K562 (cell line): ENCODE results near the gene SMC6. TPM values are rescaled to one million over a fixed set of nuclear protein-coding genes. Genes with fewer than 3 reads are reported as not detected.

Experiments
- ATAC-seq: fragments of 200-7000 bp; cut with Tn5 transposase; 3 replicates; pipeline ENCODE4 v1.9.1; 2020; ENCODE audit warnings: moderate library complexity
- BruUV-seq: library from RNA; stranded (reverse); fragments of 400-500 nt; replicated peaks from 2 replicates; lab custom pipeline; 2021; lab: Mats Ljungman, UMichigan
- CTCF ChIA-PET: fragments of 300-600 bp; formaldehyde crosslinking; extraction: SDS; loops from one replicate; lab custom pipeline; 2021; ENCODE audit warnings: low intra/inter-chr PET ratio; lab: Yijun Ruan, JAX
- POLR2A ChIA-PET: fragments of 300-600, 350-650 bp; sonication (Branson Sonifier 250); formaldehyde crosslinking; extraction: SDS; loops from one replicate; lab custom pipeline; 2021; ENCODE audit warnings: antibody characterized with exemption, inconsistent platforms; lab: Yijun Ruan, JAX
- DNase-seq, 4 experiments: peaks; one replicate each; pipeline versions ENCODE4 v3.0.0 to v3.0.0-alpha.2; 2011 to 2018; ENCODE audit warnings: low spot score in 3 of 4, mixed read lengths in 3 of 4; ENCODE audit errors: extremely low read depth in 1 of 4
- FAIRE-seq: peaks from 2 replicates; lab custom pipeline; 2011; peaks lifted over from hg19 to GRCh38; lab: Jason Lieb, UNC
- H2AFZ ChIP-seq: 2 replicates; pipeline ENCODE4 v1.6.0; 2011; ENCODE audit warnings: low read depth, low read length, control low read depth, inconsistent platforms
- H3K27ac ChIP-seq: fragments of 200-600 bp; 3 replicates; pipeline ENCODE4 v1.8.0; 2011; ENCODE audit warnings: low read depth, mild to moderate bottlenecking, control low read depth, inconsistent platforms, low read length, moderate library complexity, mixed read lengths; ENCODE audit errors: extremely low read depth
- H3K27me3 ChIP-seq, 2 experiments: fragments of 300-600 bp in 1 of 2; 2 replicates in 1 of 2; 3 replicates in 1 of 2; pipeline versions ENCODE4 v1.6.0 to v1.8.0; 2011; ENCODE audit warnings: inconsistent platforms in 2 of 2, low read length in 2 of 2, mild to moderate bottlenecking in 1 of 2, mixed read lengths in 1 of 2, moderate library complexity in 1 of 2; ENCODE audit not compliant: control insufficient read depth in 2 of 2, insufficient read depth in 2 of 2
- H3K36me3 ChIP-seq: fragments of 300-600 bp; 3 replicates; pipeline ENCODE4 v1.8.0; 2011; ENCODE audit warnings: mild to moderate bottlenecking, low read length, inconsistent platforms; ENCODE audit not compliant: control insufficient read depth, insufficient read depth
- H3K4me1 ChIP-seq, 2 experiments: fragments of 200-600 bp in 1 of 2; replicated peaks in 1 of 2; 2 replicates in 1 of 2; 3 replicates in 1 of 2; pipeline versions ENCODE4 v1.5.1 to v1.8.0; 2011; ENCODE audit warnings: inconsistent platforms in 2 of 2, low read length in 2 of 2, mild to moderate bottlenecking in 1 of 2, mixed read lengths in 1 of 2, moderate library complexity in 1 of 2; ENCODE audit not compliant: control insufficient read depth in 2 of 2, insufficient read depth in 2 of 2
- H3K4me2 ChIP-seq: 2 replicates; pipeline ENCODE4 v1.6.1; 2011; ENCODE audit warnings: low read length, control low read depth, inconsistent platforms, mixed read lengths; ENCODE audit not compliant: insufficient read depth
- H3K4me3 ChIP-seq: fragments of 200-600 bp; sonication (generic), shearing (Covaris generic); 2 replicates; pipeline ENCODE4 v1.5.1; 2016; ENCODE audit warnings: control low read depth, inconsistent platforms
- H3K79me2 ChIP-seq: fragments of 200-600 bp; 3 replicates; pipeline ENCODE4 v1.8.0; 2011; ENCODE audit warnings: low read length, inconsistent platforms; ENCODE audit not compliant: control insufficient read depth, insufficient read depth
- H3K9ac ChIP-seq, 2 experiments: 2 replicates each; pipeline versions ENCODE4 v1.6.0 to v1.6.1; 2011; ENCODE audit warnings: low read depth in 2 of 2, low read length in 2 of 2, control low read depth in 1 of 2, inconsistent platforms in 1 of 2, mild to moderate bottlenecking in 1 of 2, mixed read lengths in 1 of 2; ENCODE audit not compliant: insufficient read depth in 1 of 2
- H3K9me1 ChIP-seq: one replicate; pipeline ENCODE4 v1.6.0; 2011; ENCODE audit warnings: inconsistent platforms, mild to moderate bottlenecking, low read length, moderate library complexity; ENCODE audit not compliant: control insufficient read depth, insufficient read depth
- H3K9me3 ChIP-seq: replicated peaks from 2 replicates; pipeline ENCODE4 v1.5.1; 2011; ENCODE audit warnings: low read depth, low read length, inconsistent platforms; ENCODE audit not compliant: control insufficient read depth, insufficient read depth
- H4K20me1 ChIP-seq: replicated peaks from 2 replicates; pipeline ENCODE4 v1.6.1; 2011; ENCODE audit warnings: low read length, inconsistent platforms, mixed read lengths; ENCODE audit not compliant: control insufficient read depth, insufficient read depth
- AFF4 ChIP-seq: sonication (generic); formaldehyde crosslinking; IDR thresholded peaks from 2 replicates; pipeline ENCODE4 v1.8.0; 2023; ENCODE audit warnings: mild to moderate bottlenecking, missing genetic modification reagents
- KAT8 ChIP-seq: fragments of 450-650 bp; IDR thresholded peaks from 2 replicates; pipeline ENCODE4 v1.6.1; 2016; ENCODE audit warnings: low read depth, mild to moderate bottlenecking
- KDM5B ChIP-seq: fragments of 200-600 bp; sonication (generic); IDR thresholded peaks from 2 replicates; pipeline ENCODE4 v1.6.1; 2012; ENCODE audit warnings: low read depth, mild to moderate bottlenecking, moderate library complexity, low read length, control low read depth, inconsistent platforms; ENCODE audit not compliant: insufficient replicate concordance
- WGBS: fragments of 100-300 bp; shearing (Covaris generic); methylation state at CpG from one replicate; pipeline ENCODE4 v1.1.6; 2016; ENCODE audit warnings: low coverage, mixed read lengths; ENCODE audit not compliant: insufficient coverage; ENCODE audit errors: missing lambda C conversion rate; 5-methylcytosine and 5-hydroxymethylcytosine counted together
- in situ Hi-C: fragments of 300-500 bp; cut with MboI; formaldehyde crosslinking; loops from 4 replicates; pipeline ENCODE4 v1.15.0; 2018; ENCODE audit warnings: inconsistent platforms, mixed read lengths
- intact Hi-C: fragments of 100-400 bp; cut with micrococcal nuclease; formaldehyde crosslinking; loops from 2 replicates; pipeline ENCODE4 v1.14.2; 2022
- polyA plus RNA-seq, 8 experiments: library from polyadenylated mRNA; depleted of rRNA in 4 of 8; stranded (reverse) in 5 of 8; unstranded in 3 of 8; fragments of >200 nt; fragmentation: Nextera tagmentation in 2 of 8; fragmentation: Illumina TruSeq in 1 of 8; extraction: Ambion mirVana in 2 of 8; extraction: Trizol in 1 of 8; gene quantifications; 2 replicates each; pipeline versions ENCODE4 v1.2.1 to v1.2.3, GENCODE V29; 2011 to 2014; ENCODE audit warnings: inconsistent platforms in 1 of 8, missing spikeins in 1 of 8
- total RNA-seq, 7 experiments: library from RNA; depleted of rRNA in 6 of 7; stranded (reverse); fragments of >200 nt in 6 of 7; fragmentation: Illumina TruSeq in 2 of 7; extraction: Trizol in 2 of 7; gene quantifications; 2 replicates each; pipeline versions ENCODE4 v1.2.1 to v1.2.3, GENCODE V29; 2011 to 2021; ENCODE audit warnings: low replicate concordance in 1 of 7
- TF ChIP-seq, protein P1 (sequence below): sonication (generic); formaldehyde crosslinking; IDR thresholded peaks from 2 replicates; pipeline ENCODE4 v1.9.0; 2022; ENCODE audit warnings: mild to moderate bottlenecking, missing genetic modification reagents

SMC6 gene
- total and polyA plus RNA-seq, 9 of the 15 experiments (the other 6 are each of a cell fraction or from before 2014, with no cell fraction given): 14.2 to 75.9 (median 47.7) TPM

DNA sequence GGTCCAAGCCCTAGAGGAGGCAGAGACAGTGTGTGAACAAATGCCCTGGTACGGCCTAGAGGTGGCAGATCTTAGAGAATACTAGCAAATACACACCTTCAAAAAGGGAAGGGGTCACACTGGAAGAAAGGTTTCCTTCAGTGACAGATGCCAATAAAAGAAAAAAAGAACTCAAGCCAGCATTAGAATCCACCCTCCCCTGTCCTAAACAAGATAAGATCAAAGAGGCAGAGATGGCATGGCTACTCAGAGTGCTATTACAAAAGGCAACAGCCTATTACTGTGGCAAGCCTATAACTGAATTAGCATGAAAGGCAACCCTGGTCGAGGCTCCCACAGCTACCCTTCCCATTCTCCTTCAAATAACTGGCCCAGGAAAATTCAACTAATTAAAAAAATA is 69.6 kb downstream of the SMC6 start:
- Histone ChIP-seq H3K9me1 (no peaks in the 10 kb centered on the region), H2AFZ (no peak overlapping the region), H3K27ac (no peak overlapping the region), H3K4me2 (no peak overlapping the region), H4K20me1 (no peaks in the 10 kb centered on the region), H3K9me3 (no peaks in the 10 kb centered on the region), H3K79me2 (0 out of 3 replicates have a peak, but pooled peaks cover 1% of the 10 kb centered on the region), H3K4me1 (no peaks in the 10 kb centered on the region), H3K36me3 (peaks cover 95% of the 10 kb centered on the region), H3K4me3 (no peak overlapping the region), H3K9ac (no peak overlapping the region), H3K27me3 (no peaks in the 10 kb centered on the region)
- POLR2A ChIA-PET: no interaction called here
- no peak for DNase-seq
- CTCF ChIA-PET: no interaction called here
- intact Hi-C loops (no loop called here), in situ Hi-C loops (no loop called here)
- no peak for FAIRE-seq
- WGBS: 86% methylated on average over 2 of the region's 2 CpGs
- ATAC-seq: no peak
- TF ChIP-seq KDM5B (no peak), AFF4 (CRISPR knock-in tag) (no peak), KAT8 (no peak)
- TF ChIP-seq, protein P1, sequence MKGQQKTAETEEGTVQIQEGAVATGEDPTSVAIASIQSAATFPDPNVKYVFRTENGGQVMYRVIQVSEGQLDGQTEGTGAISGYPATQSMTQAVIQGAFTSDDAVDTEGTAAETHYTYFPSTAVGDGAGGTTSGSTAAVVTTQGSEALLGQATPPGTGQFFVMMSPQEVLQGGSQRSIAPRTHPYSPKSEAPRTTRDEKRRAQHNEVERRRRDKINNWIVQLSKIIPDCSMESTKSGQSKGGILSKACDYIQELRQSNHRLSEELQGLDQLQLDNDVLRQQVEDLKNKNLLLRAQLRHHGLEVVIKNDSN (CRISPR knock-in tag): no peak
- BruUV-seq: no TSS peak
